K562 (cell line): ENCODE measurements around the gene ADAMTS2. TPM values are rescaled to one million over a fixed set of nuclear protein-coding genes. Genes with fewer than 3 reads are reported as not detected.

Experiments used
- ATAC-seq: fragments of 200-7000 bp; cut with Tn5 transposase; 3 replicates; pipeline ENCODE4 v1.9.1; 2020; ENCODE audit warnings: moderate library complexity
- BruUV-seq: library from RNA; stranded (reverse); fragments of 400-500 nt; replicated peaks from 2 replicates; lab custom pipeline; 2021; lab: Mats Ljungman, UMichigan
- CTCF ChIA-PET: fragments of 300-600 bp; formaldehyde crosslinking; extraction: SDS; loops from one replicate; lab custom pipeline; 2021; ENCODE audit warnings: low intra/inter-chr PET ratio; lab: Yijun Ruan, JAX
- POLR2A ChIA-PET: fragments of 300-600, 350-650 bp; sonication (Branson Sonifier 250); formaldehyde crosslinking; extraction: SDS; loops from one replicate; lab custom pipeline; 2021; ENCODE audit warnings: antibody characterized with exemption, inconsistent platforms; lab: Yijun Ruan, JAX
- DNase-seq, 4 experiments: peaks; one replicate each; pipeline versions ENCODE4 v3.0.0 to v3.0.0-alpha.2; 2011 to 2018; ENCODE audit warnings: low spot score in 3 of 4, mixed read lengths in 3 of 4; ENCODE audit errors: extremely low read depth in 1 of 4
- FAIRE-seq: peaks from 2 replicates; lab custom pipeline; 2011; peaks lifted over from hg19 to GRCh38; lab: Jason Lieb, UNC
- H2AFZ ChIP-seq: 2 replicates; pipeline ENCODE4 v1.6.0; 2011; ENCODE audit warnings: low read depth, low read length, control low read depth, inconsistent platforms
- H3K27ac ChIP-seq: fragments of 200-600 bp; 3 replicates; pipeline ENCODE4 v1.8.0; 2011; ENCODE audit warnings: low read depth, mild to moderate bottlenecking, control low read depth, inconsistent platforms, low read length, moderate library complexity, mixed read lengths; ENCODE audit errors: extremely low read depth
- H3K27me3 ChIP-seq, 2 experiments: fragments of 300-600 bp in 1 of 2; 2 replicates in 1 of 2; 3 replicates in 1 of 2; pipeline versions ENCODE4 v1.6.0 to v1.8.0; 2011; ENCODE audit warnings: inconsistent platforms in 2 of 2, low read length in 2 of 2, mild to moderate bottlenecking in 1 of 2, mixed read lengths in 1 of 2, moderate library complexity in 1 of 2; ENCODE audit not compliant: control insufficient read depth in 2 of 2, insufficient read depth in 2 of 2
- H3K36me3 ChIP-seq: fragments of 300-600 bp; 3 replicates; pipeline ENCODE4 v1.8.0; 2011; ENCODE audit warnings: mild to moderate bottlenecking, low read length, inconsistent platforms; ENCODE audit not compliant: control insufficient read depth, insufficient read depth
- H3K4me1 ChIP-seq, 2 experiments: fragments of 200-600 bp in 1 of 2; replicated peaks in 1 of 2; 2 replicates in 1 of 2; 3 replicates in 1 of 2; pipeline versions ENCODE4 v1.5.1 to v1.8.0; 2011; ENCODE audit warnings: inconsistent platforms in 2 of 2, low read length in 2 of 2, mild to moderate bottlenecking in 1 of 2, mixed read lengths in 1 of 2, moderate library complexity in 1 of 2; ENCODE audit not compliant: control insufficient read depth in 2 of 2, insufficient read depth in 2 of 2
- H3K4me2 ChIP-seq: 2 replicates; pipeline ENCODE4 v1.6.1; 2011; ENCODE audit warnings: low read length, control low read depth, inconsistent platforms, mixed read lengths; ENCODE audit not compliant: insufficient read depth
- H3K4me3 ChIP-seq: fragments of 200-600 bp; sonication (generic), shearing (Covaris generic); 2 replicates; pipeline ENCODE4 v1.5.1; 2016; ENCODE audit warnings: control low read depth, inconsistent platforms
- H3K79me2 ChIP-seq: fragments of 200-600 bp; 3 replicates; pipeline ENCODE4 v1.8.0; 2011; ENCODE audit warnings: low read length, inconsistent platforms; ENCODE audit not compliant: control insufficient read depth, insufficient read depth
- H3K9ac ChIP-seq, 2 experiments: 2 replicates each; pipeline versions ENCODE4 v1.6.0 to v1.6.1; 2011; ENCODE audit warnings: low read depth in 2 of 2, low read length in 2 of 2, control low read depth in 1 of 2, inconsistent platforms in 1 of 2, mild to moderate bottlenecking in 1 of 2, mixed read lengths in 1 of 2; ENCODE audit not compliant: insufficient read depth in 1 of 2
- H3K9me1 ChIP-seq: one replicate; pipeline ENCODE4 v1.6.0; 2011; ENCODE audit warnings: inconsistent platforms, mild to moderate bottlenecking, low read length, moderate library complexity; ENCODE audit not compliant: control insufficient read depth, insufficient read depth
- H3K9me3 ChIP-seq: replicated peaks from 2 replicates; pipeline ENCODE4 v1.5.1; 2011; ENCODE audit warnings: low read depth, low read length, inconsistent platforms; ENCODE audit not compliant: control insufficient read depth, insufficient read depth
- H4K20me1 ChIP-seq: replicated peaks from 2 replicates; pipeline ENCODE4 v1.6.1; 2011; ENCODE audit warnings: low read length, inconsistent platforms, mixed read lengths; ENCODE audit not compliant: control insufficient read depth, insufficient read depth
- DDX20 ChIP-seq: fragments of 450-650 bp; IDR thresholded peaks from 2 replicates; pipeline ENCODE4 v1.6.1; 2016; ENCODE audit warnings: missing genetic modification characterization, low read depth, mild to moderate bottlenecking, missing compliant biosample characterization, moderate library complexity
- DNMT1 ChIP-seq: fragments of 450-650 bp; IDR thresholded peaks from 2 replicates; pipeline ENCODE4 v1.6.1; 2016; ENCODE audit warnings: antibody characterized with exemption, mild to moderate bottlenecking
- EP400 ChIP-seq: fragments of 450-650 bp; IDR thresholded peaks from 2 replicates; pipeline ENCODE4 v1.6.1; 2017; ENCODE audit warnings: antibody characterized with exemption, mild to moderate bottlenecking, moderate library complexity
- FUS ChIP-seq: fragments of 200-400 bp; formaldehyde crosslinking; optimal IDR thresholded peaks from 2 replicates; pipeline ENCODE3; 2017; ENCODE audit warnings: low read depth, low read length
- GTF2E2 ChIP-seq: fragments of 200-800 bp; sonication (Bioruptor generic); IDR thresholded peaks from 2 replicates; pipeline ENCODE4 v1.6.1; 2016; ENCODE audit warnings: missing genetic modification characterization, missing compliant biosample characterization
- HDAC3 ChIP-seq: fragments of 450-650 bp; IDR thresholded peaks from 2 replicates; pipeline ENCODE4 v1.6.1; 2018; ENCODE audit warnings: borderline replicate concordance, mild to moderate bottlenecking, moderate library complexity; ENCODE audit not compliant: partially characterized antibody
- HDGF ChIP-seq: fragments of 450-650 bp; IDR thresholded peaks from 2 replicates; pipeline ENCODE4 v1.6.1; 2016
- KAT8 ChIP-seq: fragments of 450-650 bp; IDR thresholded peaks from 2 replicates; pipeline ENCODE4 v1.6.1; 2016; ENCODE audit warnings: low read depth, mild to moderate bottlenecking
- MCM3 ChIP-seq: fragments of 450-650 bp; IDR thresholded peaks from 2 replicates; pipeline ENCODE4 v1.6.1; 2016
- MCM5 ChIP-seq: fragments of 450-650 bp; IDR thresholded peaks from 2 replicates; pipeline ENCODE4 v1.6.1; 2016; ENCODE audit warnings: low read depth
- NFIX ChIP-seq: fragments of 250-450 bp; sonication (Bioruptor Pico); IDR thresholded peaks from 2 replicates; pipeline ENCODE4 v1.4.0; 2020; ENCODE audit warnings: low read depth, mild to moderate bottlenecking, moderate library complexity
- RBM25 ChIP-seq: fragments of 200-400 bp; formaldehyde crosslinking; IDR thresholded peaks from 2 replicates; pipeline ENCODE4 v1.6.1; 2018; ENCODE audit warnings: low read length, low read depth, moderate library complexity; ENCODE audit not compliant: severe bottlenecking
- TFAM ChIP-seq: fragments of 250-450 bp; sonication (Bioruptor Pico); conservative IDR thresholded peaks from 2 replicates; pipeline ENCODE4 v1.5.0; 2021; ENCODE audit warnings: mild to moderate bottlenecking, moderate library complexity
- ZNF311 ChIP-seq: fragments of 250-450 bp; sonication (Bioruptor Pico); IDR thresholded peaks from 2 replicates; pipeline ENCODE4 v1.4.0; 2020; ENCODE audit warnings: mild to moderate bottlenecking, moderate library complexity
- ZNF347 ChIP-seq: fragments of 450-650 bp; formaldehyde crosslinking; IDR thresholded peaks from 2 replicates; pipeline ENCODE4 v1.4.0; 2020; ENCODE audit warnings: low read depth, mild to moderate bottlenecking, moderate library complexity
- ZNF431 ChIP-seq: sonication (generic); formaldehyde crosslinking; IDR thresholded peaks from 2 replicates; pipeline ENCODE4 v1.8.0; 2022; ENCODE audit warnings: mild to moderate bottlenecking, missing genetic modification reagents
- WGBS: fragments of 100-300 bp; shearing (Covaris generic); methylation state at CpG from one replicate; pipeline ENCODE4 v1.1.6; 2016; ENCODE audit warnings: low coverage, mixed read lengths; ENCODE audit not compliant: insufficient coverage; ENCODE audit errors: missing lambda C conversion rate; 5-methylcytosine and 5-hydroxymethylcytosine counted together
- in situ Hi-C: fragments of 300-500 bp; cut with MboI; formaldehyde crosslinking; loops from 4 replicates; pipeline ENCODE4 v1.15.0; 2018; ENCODE audit warnings: inconsistent platforms, mixed read lengths
- intact Hi-C: fragments of 100-400 bp; cut with micrococcal nuclease; formaldehyde crosslinking; loops from 2 replicates; pipeline ENCODE4 v1.14.2; 2022
- polyA plus RNA-seq, 8 experiments: library from polyadenylated mRNA; depleted of rRNA in 4 of 8; stranded (reverse) in 5 of 8; unstranded in 3 of 8; fragments of >200 nt; fragmentation: Nextera tagmentation in 2 of 8; fragmentation: Illumina TruSeq in 1 of 8; extraction: Ambion mirVana in 2 of 8; extraction: Trizol in 1 of 8; gene quantifications; 2 replicates each; pipeline versions ENCODE4 v1.2.1 to v1.2.3, GENCODE V29; 2011 to 2014; ENCODE audit warnings: inconsistent platforms in 1 of 8, missing spikeins in 1 of 8
- total RNA-seq, 7 experiments: library from RNA; depleted of rRNA in 6 of 7; stranded (reverse); fragments of >200 nt in 6 of 7; fragmentation: Illumina TruSeq in 2 of 7; extraction: Trizol in 2 of 7; gene quantifications; 2 replicates each; pipeline versions ENCODE4 v1.2.1 to v1.2.3, GENCODE V29; 2011 to 2021; ENCODE audit warnings: low replicate concordance in 1 of 7
- TF ChIP-seq, protein P1 (sequence below): fragments of 450-650 bp; formaldehyde crosslinking; IDR thresholded peaks from 2 replicates; pipeline ENCODE4 v1.4.0; 2022; ENCODE audit warnings: missing genetic modification characterization
- TF ChIP-seq, protein P2 (sequence below): fragments of 250-450 bp; sonication (Bioruptor Pico); IDR thresholded peaks from 2 replicates; pipeline ENCODE4 v1.4.0; 2020; ENCODE audit warnings: mild to moderate bottlenecking, moderate library complexity, borderline replicate concordance
- TF ChIP-seq, protein P3 (sequence below): fragments of 450-650 bp; formaldehyde crosslinking; IDR thresholded peaks from 2 replicates; pipeline ENCODE4 v1.4.0; 2022; ENCODE audit warnings: mild to moderate bottlenecking, moderate library complexity

The ADAMTS2 gene
- total and polyA plus RNA-seq, 9 of the 15 experiments (the other 6 are each of a cell fraction or from before 2014, with no cell fraction given), result not detected

DNA sequence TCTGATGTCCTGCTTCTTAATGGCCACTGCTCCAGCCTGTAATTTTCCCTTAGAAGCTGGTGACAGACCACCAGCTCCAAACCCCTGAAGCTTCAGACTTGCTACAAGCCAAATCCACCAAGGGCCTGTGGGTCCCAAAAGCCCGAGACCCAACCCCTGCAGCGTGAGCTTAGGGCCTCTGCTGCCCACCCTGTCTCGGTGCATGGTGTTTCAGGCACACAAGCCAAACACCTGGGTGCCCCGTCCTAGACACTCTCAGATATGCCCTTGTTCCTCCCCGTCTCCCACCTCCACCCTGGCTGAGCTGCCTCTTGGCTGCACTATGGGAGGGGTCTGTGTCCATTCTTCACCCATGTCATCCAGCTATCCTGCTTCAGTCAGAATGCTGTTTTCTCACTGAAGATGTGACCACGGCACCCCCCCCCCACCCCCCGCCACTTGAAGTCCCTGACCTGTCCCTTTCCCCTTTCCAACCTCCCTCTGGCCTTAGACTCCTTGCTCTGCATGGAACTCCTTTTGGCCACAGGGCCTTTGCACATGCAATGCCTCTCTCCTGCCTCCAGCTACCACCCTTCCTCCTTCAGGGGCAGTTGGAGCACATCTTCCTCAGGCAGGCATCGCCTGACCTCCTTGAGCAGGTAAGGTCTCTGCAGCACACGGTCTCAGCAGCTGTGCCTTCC is 229.3 kb downstream of the ADAMTS2 start:
- TF ChIP-seq NFIX (CRISPR knock-in tag), result no peak
- TF ChIP-seq DDX20 (tag), result no peak
- no peak for TF ChIP-seq TFAM (CRISPR knock-in tag)
- no peak for TF ChIP-seq DNMT1
- no peak for TF ChIP-seq EP400
- no peak for TF ChIP-seq ZNF431 (CRISPR knock-in tag)
- TF ChIP-seq, protein P1, sequence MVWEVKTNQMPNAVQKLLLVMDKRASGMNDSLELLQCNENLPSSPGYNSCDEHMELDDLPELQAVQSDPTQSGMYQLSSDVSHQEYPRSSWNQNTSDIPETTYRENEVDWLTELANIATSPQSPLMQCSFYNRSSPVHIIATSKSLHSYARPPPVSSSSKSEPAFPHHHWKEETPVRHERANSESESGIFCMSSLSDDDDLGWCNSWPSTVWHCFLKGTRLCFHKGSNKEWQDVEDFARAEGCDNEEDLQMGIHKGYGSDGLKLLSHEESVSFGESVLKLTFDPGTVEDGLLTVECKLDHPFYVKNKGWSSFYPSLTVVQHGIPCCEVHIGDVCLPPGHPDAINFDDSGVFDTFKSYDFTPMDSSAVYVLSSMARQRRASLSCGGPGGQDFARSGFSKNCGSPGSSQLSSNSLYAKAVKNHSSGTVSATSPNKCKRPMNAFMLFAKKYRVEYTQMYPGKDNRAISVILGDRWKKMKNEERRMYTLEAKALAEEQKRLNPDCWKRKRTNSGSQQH (CRISPR knock-in tag), result no peak
- TF ChIP-seq GTF2E2 (tag), result no peak
- TF ChIP-seq FUS, result no peak
- TF ChIP-seq, protein P2, sequence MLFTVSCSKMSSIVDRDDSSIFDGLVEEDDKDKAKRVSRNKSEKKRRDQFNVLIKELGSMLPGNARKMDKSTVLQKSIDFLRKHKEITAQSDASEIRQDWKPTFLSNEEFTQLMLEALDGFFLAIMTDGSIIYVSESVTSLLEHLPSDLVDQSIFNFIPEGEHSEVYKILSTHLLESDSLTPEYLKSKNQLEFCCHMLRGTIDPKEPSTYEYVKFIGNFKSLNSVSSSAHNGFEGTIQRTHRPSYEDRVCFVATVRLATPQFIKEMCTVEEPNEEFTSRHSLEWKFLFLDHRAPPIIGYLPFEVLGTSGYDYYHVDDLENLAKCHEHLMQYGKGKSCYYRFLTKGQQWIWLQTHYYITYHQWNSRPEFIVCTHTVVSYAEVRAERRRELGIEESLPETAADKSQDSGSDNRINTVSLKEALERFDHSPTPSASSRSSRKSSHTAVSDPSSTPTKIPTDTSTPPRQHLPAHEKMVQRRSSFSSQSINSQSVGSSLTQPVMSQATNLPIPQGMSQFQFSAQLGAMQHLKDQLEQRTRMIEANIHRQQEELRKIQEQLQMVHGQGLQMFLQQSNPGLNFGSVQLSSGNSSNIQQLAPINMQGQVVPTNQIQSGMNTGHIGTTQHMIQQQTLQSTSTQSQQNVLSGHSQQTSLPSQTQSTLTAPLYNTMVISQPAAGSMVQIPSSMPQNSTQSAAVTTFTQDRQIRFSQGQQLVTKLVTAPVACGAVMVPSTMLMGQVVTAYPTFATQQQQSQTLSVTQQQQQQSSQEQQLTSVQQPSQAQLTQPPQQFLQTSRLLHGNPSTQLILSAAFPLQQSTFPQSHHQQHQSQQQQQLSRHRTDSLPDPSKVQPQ, result no peak
- TF ChIP-seq HDAC3, result no peak
- TF ChIP-seq MCM3, result no peak
- TF ChIP-seq HDGF, result no peak
- no peak for TF ChIP-seq ZNF311 (CRISPR knock-in tag)
- TF ChIP-seq, protein P3, sequence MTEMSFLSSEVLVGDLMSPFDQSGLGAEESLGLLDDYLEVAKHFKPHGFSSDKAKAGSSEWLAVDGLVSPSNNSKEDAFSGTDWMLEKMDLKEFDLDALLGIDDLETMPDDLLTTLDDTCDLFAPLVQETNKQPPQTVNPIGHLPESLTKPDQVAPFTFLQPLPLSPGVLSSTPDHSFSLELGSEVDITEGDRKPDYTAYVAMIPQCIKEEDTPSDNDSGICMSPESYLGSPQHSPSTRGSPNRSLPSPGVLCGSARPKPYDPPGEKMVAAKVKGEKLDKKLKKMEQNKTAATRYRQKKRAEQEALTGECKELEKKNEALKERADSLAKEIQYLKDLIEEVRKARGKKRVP (CRISPR knock-in tag), result no peak
- no peak for TF ChIP-seq ZNF347 (CRISPR knock-in tag)
- no peak for TF ChIP-seq MCM5
- no peak for TF ChIP-seq RBM25
- no peak for TF ChIP-seq KAT8
- Histone ChIP-seq H3K79me2 (no peaks in the 10 kb centered on the region), H3K9ac (no peak overlapping the region), H3K9me3 (no peaks in the 10 kb centered on the region), H4K20me1 (no peaks in the 10 kb centered on the region), H3K4me2 (no peak overlapping the region), H3K9me1 (no peaks in the 10 kb centered on the region), H3K36me3 (no peaks in the 10 kb centered on the region), H3K4me3 (no peak overlapping the region), H3K27me3 (peaks cover 0 to 21% of the 10 kb centered on the region in 2 experiments; a peak in 2 of 5 replicates), H3K4me1 (no peaks in the 10 kb centered on the region), H2AFZ (no peak overlapping the region), H3K27ac (no peak overlapping the region)
- ChIA-PET POLR2A (no interaction called here), CTCF (no interaction called here)
- intact Hi-C loops (no loop called here), in situ Hi-C loops (no loop called here)
- no peak for DNase-seq
- no TSS peak for BruUV-seq
- no peak for ATAC-seq
- no peak for FAIRE-seq
- WGBS, result 2% methylated on average over 9 of the region's 9 CpGs
